K562 (cell line): ENCODE results near the gene MAPK13.

Experiments used
- MAZ ChIP-seq, 2 experiments: fragments of 450-650 bp in 1 of 2; sonication (generic) in 1 of 2; formaldehyde crosslinking; IDR thresholded peaks in 1 of 2; conservative IDR thresholded peaks in 1 of 2; 2 replicates each; pipeline versions ENCODE4 v1.4.0 to v1.5.0; 2020; ENCODE audit warnings: mild to moderate bottlenecking in 1 of 2, missing genetic modification reagents in 1 of 2
- MXI1 ChIP-seq: IDR thresholded peaks from 2 replicates; pipeline ENCODE4 v1.6.1; 2011; ENCODE audit warnings: low read depth, mild to moderate bottlenecking, improper control_type of control experiment, low read length
- RB1 ChIP-seq: fragments of 450-650 bp; IDR thresholded peaks from 2 replicates; pipeline ENCODE4 v1.6.1; 2017; ENCODE audit warnings: low read depth, mild to moderate bottlenecking
- SREBF1 ChIP-seq: fragments of 150-350 bp; IDR thresholded peaks from 2 replicates; pipeline ENCODE4 v1.6.1; 2014; ENCODE audit warnings: antibody characterized with exemption, low read depth, low read length, borderline replicate concordance
- SRF ChIP-seq, 2 experiments: fragments of 250-450, 450-650 bp in 1 of 2; sonication (Bioruptor Pico) in 1 of 2; sonication (generic) in 1 of 2; formaldehyde crosslinking; IDR thresholded peaks; 2 replicates each; pipeline versions ENCODE4 v1.5.0 to v1.5.1; 2020 to 2022; ENCODE audit warnings: mild to moderate bottlenecking in 1 of 2, missing genetic modification reagents in 1 of 2
- ZBTB1 ChIP-seq: sonication (generic); formaldehyde crosslinking; IDR thresholded peaks from 2 replicates; pipeline ENCODE4 v1.8.1; 2023; ENCODE audit warnings: missing genetic modification reagents, low read depth, mild to moderate bottlenecking, borderline replicate concordance
- ZC3H11A ChIP-seq: IDR thresholded peaks from 2 replicates; pipeline ENCODE4 v1.6.1; 2012; ENCODE audit warnings: low read depth, low read length, improper control_type of control experiment
- ZNF174 ChIP-seq: fragments of 250-450 bp; sonication (Bioruptor Pico); IDR thresholded peaks from 2 replicates; pipeline ENCODE4 v1.4.0; 2020; ENCODE audit warnings: mild to moderate bottlenecking
- TF ChIP-seq, protein P1 (sequence below), 3 experiments: IDR thresholded peaks in 2 of 3; conservative IDR thresholded peaks in 1 of 3; 2 replicates each; pipeline ENCODE4 v1.5.1; 2011 to 2012; ENCODE audit warnings: low read length in 3 of 3, mild to moderate bottlenecking in 3 of 3, control low read depth in 2 of 3, improper control_type of control experiment in 1 of 3, inconsistent platforms in 1 of 3, low read depth in 1 of 3, mixed read lengths in 1 of 3, moderate library complexity in 1 of 3; ENCODE audit not compliant: insufficient read depth in 2 of 3
- TF ChIP-seq, protein P2 (sequence below): fragments of 150-350 bp; conservative IDR thresholded peaks from 2 replicates; pipeline ENCODE4 v1.6.1; 2014; ENCODE audit warnings: low read length

DNA sequence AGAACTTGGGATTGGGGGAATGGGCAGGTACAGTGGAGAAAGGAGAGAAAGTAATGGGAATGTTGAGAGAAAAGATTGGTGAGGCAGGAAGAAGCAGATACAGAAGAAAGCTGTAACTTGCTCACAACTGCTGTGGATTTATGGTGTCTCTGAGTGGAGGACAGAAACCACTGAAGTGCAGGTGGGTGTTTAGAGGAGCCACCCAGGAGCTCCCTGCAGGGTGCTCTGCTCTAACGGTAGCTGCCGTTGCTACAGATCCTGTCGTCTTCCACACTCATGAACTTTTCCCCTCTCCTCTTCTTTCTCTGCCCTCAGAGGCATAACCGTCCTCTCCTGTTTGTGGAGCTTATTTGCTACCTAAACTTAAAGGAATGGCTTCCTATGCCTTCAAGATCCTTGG is 27.5 kb upstream of the MAPK13 start:
- TF ChIP-seq MXI1: no peak
- TF ChIP-seq RB1: no peak
- TF ChIP-seq, protein P1, sequence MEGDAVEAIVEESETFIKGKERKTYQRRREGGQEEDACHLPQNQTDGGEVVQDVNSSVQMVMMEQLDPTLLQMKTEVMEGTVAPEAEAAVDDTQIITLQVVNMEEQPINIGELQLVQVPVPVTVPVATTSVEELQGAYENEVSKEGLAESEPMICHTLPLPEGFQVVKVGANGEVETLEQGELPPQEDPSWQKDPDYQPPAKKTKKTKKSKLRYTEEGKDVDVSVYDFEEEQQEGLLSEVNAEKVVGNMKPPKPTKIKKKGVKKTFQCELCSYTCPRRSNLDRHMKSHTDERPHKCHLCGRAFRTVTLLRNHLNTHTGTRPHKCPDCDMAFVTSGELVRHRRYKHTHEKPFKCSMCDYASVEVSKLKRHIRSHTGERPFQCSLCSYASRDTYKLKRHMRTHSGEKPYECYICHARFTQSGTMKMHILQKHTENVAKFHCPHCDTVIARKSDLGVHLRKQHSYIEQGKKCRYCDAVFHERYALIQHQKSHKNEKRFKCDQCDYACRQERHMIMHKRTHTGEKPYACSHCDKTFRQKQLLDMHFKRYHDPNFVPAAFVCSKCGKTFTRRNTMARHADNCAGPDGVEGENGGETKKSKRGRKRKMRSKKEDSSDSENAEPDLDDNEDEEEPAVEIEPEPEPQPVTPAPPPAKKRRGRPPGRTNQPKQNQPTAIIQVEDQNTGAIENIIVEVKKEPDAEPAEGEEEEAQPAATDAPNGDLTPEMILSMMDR (IDR thresholded peaks at IDR 0.05 in 2 of 3, conservative IDR thresholded peaks at IDR 0.05 in 1 of 3; ENCODE audit: insufficient read depth in 2 of 3, low read depth in 1 of 3, low read length in 3 of 3): no peak
- TF ChIP-seq SRF (CRISPR knock-in tag; IDR thresholded peaks at IDR 0.05): no peak
- TF ChIP-seq ZNF174 (CRISPR knock-in tag): no peak
- TF ChIP-seq ZBTB1 (CRISPR knock-in tag): no peak
- TF ChIP-seq SREBF1: no peak
- no peak for TF ChIP-seq MAZ (CRISPR knock-in tag; conservative IDR thresholded peaks at IDR 0.05 in 1 of 2, IDR thresholded peaks at IDR 0.05 in 1 of 2)
- TF ChIP-seq, protein P2, sequence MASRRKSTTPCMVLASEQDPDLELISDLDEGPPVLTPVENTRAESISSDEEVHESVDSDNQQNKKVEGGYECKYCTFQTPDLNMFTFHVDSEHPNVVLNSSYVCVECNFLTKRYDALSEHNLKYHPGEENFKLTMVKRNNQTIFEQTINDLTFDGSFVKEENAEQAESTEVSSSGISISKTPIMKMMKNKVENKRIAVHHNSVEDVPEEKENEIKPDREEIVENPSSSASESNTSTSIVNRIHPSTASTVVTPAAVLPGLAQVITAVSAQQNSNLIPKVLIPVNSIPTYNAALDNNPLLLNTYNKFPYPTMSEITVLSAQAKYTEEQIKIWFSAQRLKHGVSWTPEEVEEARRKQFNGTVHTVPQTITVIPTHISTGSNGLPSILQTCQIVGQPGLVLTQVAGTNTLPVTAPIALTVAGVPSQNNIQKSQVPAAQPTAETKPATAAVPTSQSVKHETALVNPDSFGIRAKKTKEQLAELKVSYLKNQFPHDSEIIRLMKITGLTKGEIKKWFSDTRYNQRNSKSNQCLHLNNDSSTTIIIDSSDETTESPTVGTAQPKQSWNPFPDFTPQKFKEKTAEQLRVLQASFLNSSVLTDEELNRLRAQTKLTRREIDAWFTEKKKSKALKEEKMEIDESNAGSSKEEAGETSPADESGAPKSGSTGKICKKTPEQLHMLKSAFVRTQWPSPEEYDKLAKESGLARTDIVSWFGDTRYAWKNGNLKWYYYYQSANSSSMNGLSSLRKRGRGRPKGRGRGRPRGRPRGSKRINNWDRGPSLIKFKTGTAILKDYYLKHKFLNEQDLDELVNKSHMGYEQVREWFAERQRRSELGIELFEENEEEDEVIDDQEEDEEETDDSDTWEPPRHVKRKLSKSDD: no peak
- no peak for TF ChIP-seq ZC3H11A
